CD14-positive monocyte (primary cell): ENCODE measurements around the gene KCNMA1. TPM values are rescaled to one million over a fixed set of nuclear protein-coding genes. Genes with fewer than 3 reads are reported as not detected.

Experiments
- DNase-seq, 3 donors: peaks; one replicate each; pipeline ENCODE4 v3.0.0-alpha.2; 2011 to 2022
- H2AFZ ChIP-seq: 2 replicates; pipeline ENCODE4 v1.6.0; 2012; ENCODE audit warnings: mild to moderate bottlenecking, low read depth, low read length, inconsistent platforms; ENCODE audit not compliant: insufficient read depth, poor library complexity, severe bottlenecking
- H3K27ac ChIP-seq, 2 donors: 1 replicate in 1 of 2; 2 replicates in 1 of 2; pipeline ENCODE4 v1.5.1; 2012 to 2013; ENCODE audit warnings: low read length in 2 of 2, control low read depth in 1 of 2, inconsistent platforms in 1 of 2, low read depth in 1 of 2, mild to moderate bottlenecking in 1 of 2
- H3K27me3 ChIP-seq, 2 donors: one replicate each; pipeline versions ENCODE4 v1.6.0 to v1.6.1; 2011 to 2013; ENCODE audit warnings: low read length in 2 of 2; ENCODE audit not compliant: control insufficient read depth in 2 of 2, insufficient read depth in 2 of 2
- H3K36me3 ChIP-seq, 2 donors: replicated peaks in 1 of 2; 1 replicate in 1 of 2; 2 replicates in 1 of 2; pipeline versions ENCODE4 v1.5.1 to v1.6.1; 2012 to 2013; ENCODE audit warnings: low read length in 2 of 2, control low read depth in 1 of 2, inconsistent platforms in 1 of 2, mild to moderate bottlenecking in 1 of 2; ENCODE audit not compliant: insufficient read depth in 2 of 2, control insufficient read depth in 1 of 2
- H3K4me1 ChIP-seq, 2 donors: 1 replicate in 1 of 2; 2 replicates in 1 of 2; pipeline versions ENCODE4 v1.5.1 to v1.6.1; 2012 to 2013; ENCODE audit warnings: low read length in 2 of 2, control low read depth in 1 of 2, inconsistent platforms in 1 of 2, mild to moderate bottlenecking in 1 of 2, moderate library complexity in 1 of 2; ENCODE audit not compliant: insufficient read depth in 2 of 2, control insufficient read depth in 1 of 2
- H3K4me2 ChIP-seq: replicated peaks from 2 replicates; pipeline ENCODE3; 2012; ENCODE audit warnings: low read length, moderate library complexity, mild to moderate bottlenecking; ENCODE audit not compliant: poor library complexity, severe bottlenecking; ENCODE audit errors: extremely low read depth
- H3K4me3 ChIP-seq, 3 experiments: fragments of 200-600 bp in 1 of 3; sonication (generic) in 1 of 3; replicated peaks in 1 of 3; 1 replicate in 2 of 3; 2 replicates in 1 of 3; pipeline ENCODE4 v1.5.1; 2011 to 2013; ENCODE audit warnings: low read length in 3 of 3, mild to moderate bottlenecking in 3 of 3, control low read depth in 2 of 3, low read depth in 2 of 3, inconsistent platforms in 1 of 3, moderate library complexity in 1 of 3
- H3K79me2 ChIP-seq: 2 replicates; pipeline ENCODE4 v1.6.0; 2012; ENCODE audit warnings: mild to moderate bottlenecking, control low read depth, inconsistent platforms, low read length, moderate library complexity; ENCODE audit not compliant: insufficient read depth
- H3K9ac ChIP-seq: 2 replicates; pipeline ENCODE4 v1.6.0; 2017; ENCODE audit warnings: low read length, mild to moderate bottlenecking; ENCODE audit not compliant: insufficient read depth, poor library complexity, severe bottlenecking
- H3K9me3 ChIP-seq, 2 donors: replicated peaks in 1 of 2; 1 replicate in 1 of 2; 2 replicates in 1 of 2; pipeline versions ENCODE4 v1.5.1 to v1.6.1; 2012 to 2013; ENCODE audit warnings: low read length in 2 of 2, control low read depth in 1 of 2; ENCODE audit not compliant: control insufficient read depth in 1 of 2, insufficient read depth in 1 of 2
- H4K20me1 ChIP-seq: 2 replicates; pipeline ENCODE4 v1.6.0; 2012; ENCODE audit warnings: mild to moderate bottlenecking, low read length, control low read depth, moderate library complexity; ENCODE audit not compliant: insufficient read depth
- H3K27ac Mint-ChIP-seq, 7 donors: one replicate each; pipeline ENCODE4 v1.8.0; 2020; ENCODE audit warnings: mild to moderate bottlenecking in 7 of 7, mixed read lengths in 7 of 7, moderate library complexity in 6 of 7, inconsistent platforms in 2 of 7
- H3K27me3 Mint-ChIP-seq, 3 donors: one replicate each; pipeline ENCODE4 v1.8.0; 2021 to 2022; ENCODE audit warnings: low read depth in 3 of 3, mild to moderate bottlenecking in 3 of 3, mixed read lengths in 3 of 3, moderate library complexity in 3 of 3, inconsistent platforms in 1 of 3
- H3K36me3 Mint-ChIP-seq, 2 donors: one replicate each; pipeline ENCODE4 v1.8.0; 2020; ENCODE audit warnings: mixed read lengths in 2 of 2, inconsistent platforms in 1 of 2, mild to moderate bottlenecking in 1 of 2
- H3K4me1 Mint-ChIP-seq: one replicate; pipeline ENCODE4 v1.8.0; 2020; ENCODE audit warnings: mild to moderate bottlenecking, mixed read lengths
- H3K4me3 Mint-ChIP-seq, 2 donors: one replicate each; pipeline ENCODE4 v1.8.0; 2020; ENCODE audit warnings: mild to moderate bottlenecking in 2 of 2, mixed read lengths in 2 of 2, moderate library complexity in 1 of 2
- H3K9me3 Mint-ChIP-seq, 7 donors: one replicate each; pipeline ENCODE4 v1.8.0; 2020 to 2022; ENCODE audit warnings: mixed read lengths in 7 of 7, mild to moderate bottlenecking in 6 of 7, moderate library complexity in 6 of 7, inconsistent platforms in 2 of 7
- WGBS: methylation state at CpG from one replicate; pipeline ENCODE4 v1.1.5; 2013; ENCODE audit warnings: missing lambda C conversion rate; ENCODE audit not compliant: insufficient coverage; 5-methylcytosine and 5-hydroxymethylcytosine counted together
- intact Hi-C, 2 donors: fragments of 100-400 bp; cut with micrococcal nuclease; formaldehyde crosslinking; loops; one replicate each; pipeline versions ENCODE4 v1.15.0 to v1.15.1; 2023
- polyA plus RNA-seq, 3 donors: library from polyadenylated mRNA; depleted of rRNA in 1 of 3; unstranded in 2 of 3; stranded (reverse) in 1 of 3; fragments of 300-500 nt in 2 of 3; fragments of >200 nt in 1 of 3; fragmentation: Illumina TruSeq in 2 of 3; gene quantifications; 1 replicate in 2 of 3; 2 replicates in 1 of 3; pipeline ENCODE4 v1.2.3, GENCODE V29; 2012 to 2021
- TF ChIP-seq, protein P1 (sequence below): fragments of 200-600 bp; IDR thresholded peaks from one replicate; pipeline ENCODE4 v1.8.0; 2022; ENCODE audit warnings: antibody characterized with exemption, mild to moderate bottlenecking

KCNMA1 gene
- polyA plus RNA-seq, 3 donors: 0.11 to 1.0 TPM; not detected in 1

- Histone ChIP-seq H3K4me1 (no peaks in the 10 kb centered on the region), H3K9ac (no peak overlapping the region), H2AFZ (no peak overlapping the region), H3K4me3 (no peak overlapping the region), H3K27ac (no peak overlapping the region), H3K9me3 (no peaks in the 10 kb centered on the region), H3K4me2 (no peak overlapping the region), H3K36me3 (no peaks in the 10 kb centered on the region), H4K20me1 (no peaks in the 10 kb centered on the region), H3K27me3 (peaks cover 5 to 18% of the 10 kb centered on the region in 2 donors), H3K79me2 (no peaks in the 10 kb centered on the region)
- intact Hi-C loops: no loop called here
- TF ChIP-seq, protein P1, sequence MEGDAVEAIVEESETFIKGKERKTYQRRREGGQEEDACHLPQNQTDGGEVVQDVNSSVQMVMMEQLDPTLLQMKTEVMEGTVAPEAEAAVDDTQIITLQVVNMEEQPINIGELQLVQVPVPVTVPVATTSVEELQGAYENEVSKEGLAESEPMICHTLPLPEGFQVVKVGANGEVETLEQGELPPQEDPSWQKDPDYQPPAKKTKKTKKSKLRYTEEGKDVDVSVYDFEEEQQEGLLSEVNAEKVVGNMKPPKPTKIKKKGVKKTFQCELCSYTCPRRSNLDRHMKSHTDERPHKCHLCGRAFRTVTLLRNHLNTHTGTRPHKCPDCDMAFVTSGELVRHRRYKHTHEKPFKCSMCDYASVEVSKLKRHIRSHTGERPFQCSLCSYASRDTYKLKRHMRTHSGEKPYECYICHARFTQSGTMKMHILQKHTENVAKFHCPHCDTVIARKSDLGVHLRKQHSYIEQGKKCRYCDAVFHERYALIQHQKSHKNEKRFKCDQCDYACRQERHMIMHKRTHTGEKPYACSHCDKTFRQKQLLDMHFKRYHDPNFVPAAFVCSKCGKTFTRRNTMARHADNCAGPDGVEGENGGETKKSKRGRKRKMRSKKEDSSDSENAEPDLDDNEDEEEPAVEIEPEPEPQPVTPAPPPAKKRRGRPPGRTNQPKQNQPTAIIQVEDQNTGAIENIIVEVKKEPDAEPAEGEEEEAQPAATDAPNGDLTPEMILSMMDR: no peak
- Mint-ChIP-seq H3K4me1 (no peaks in the 10 kb centered on the region), H3K9me3 (peaks cover 0 to 1% (median 0%) of the 10 kb centered on the region in 7 donors), H3K4me3 (no peak overlapping the region), H3K27me3 (peaks cover 10 to 32% (median 17%) of the 10 kb centered on the region in 3 donors), H3K27ac (no peak overlapping the region), H3K36me3 (no peaks in the 10 kb centered on the region)
- no peak for DNase-seq
Observed at GRCh38 chr10:77387247-77387646, 250.4 kb downstream of the KCNMA1 start.

GRCh38 chr10:77386838-77387237 is 250.8 kb downstream of the KCNMA1 start:
- Mint-ChIP-seq H3K4me1 (no peaks in the 10 kb centered on the region), H3K27ac (no peak overlapping the region), H3K4me3 (no peak overlapping the region), H3K27me3 (peaks cover 10 to 32% (median 17%) of the 10 kb centered on the region in 3 donors), H3K9me3 (peaks cover 0 to 1% (median 0%) of the 10 kb centered on the region in 7 donors), H3K36me3 (no peaks in the 10 kb centered on the region)
- WGBS: 0% methylated on average over 2 of the region's 5 CpGs
- H4K20me1 ChIP-seq: no peaks in the 10 kb centered on the region
- H3K4me3 ChIP-seq: no peak overlapping the region
- no peak overlapping the region for H3K27ac ChIP-seq
- no peaks in the 10 kb centered on the region for H3K79me2 ChIP-seq
- H3K9me3 ChIP-seq: no peaks in the 10 kb centered on the region
- TF ChIP-seq, protein P1: no peak
- no peaks in the 10 kb centered on the region for H3K36me3 ChIP-seq
- DNase-seq: no peak
- H3K4me2 ChIP-seq: no peak overlapping the region
- no peak overlapping the region for H2AFZ ChIP-seq
- H3K9ac ChIP-seq: no peak overlapping the region
- H3K4me1 ChIP-seq: no peaks in the 10 kb centered on the region
- H3K27me3 ChIP-seq: peaks cover 5 to 19% of the 10 kb centered on the region in 2 donors
- intact Hi-C loops: no loop called here
